SK-N-SH treated with all-trans-retinoic acid at 6 μM for 48 hours (cell line): ENCODE data around the gene PCSK5.

Experiments
- BACH2 ChIP-seq: fragments of 250-450 bp; sonication (Bioruptor Pico); IDR thresholded peaks from 2 replicates; pipeline ENCODE4 v1.9.0; 2021; ENCODE audit warnings: mild to moderate bottlenecking, borderline replicate concordance
- CSRNP3 ChIP-seq: fragments of 250-450 bp; sonication (Bioruptor Pico); IDR thresholded peaks from 2 replicates; pipeline ENCODE4 v1.5.1; 2021; ENCODE audit warnings: mild to moderate bottlenecking, moderate library complexity
- SNAI2 ChIP-seq: fragments of 250-450 bp; sonication (Bioruptor Pico); IDR thresholded peaks from 2 replicates; pipeline ENCODE4 v1.5.0; 2020; ENCODE audit warnings: mild to moderate bottlenecking, moderate library complexity
- TCF4 ChIP-seq: fragments of 250-450 bp; sonication (Bioruptor Pico); IDR thresholded peaks from 2 replicates; pipeline ENCODE4 v1.8.0; 2021; ENCODE audit warnings: mild to moderate bottlenecking, moderate library complexity, borderline replicate concordance
- TOX ChIP-seq: fragments of 250-450 bp; sonication (Bioruptor Pico); IDR thresholded peaks from 2 replicates; pipeline ENCODE4 v1.8.0; 2021; ENCODE audit warnings: mild to moderate bottlenecking, moderate library complexity, borderline replicate concordance
- ZC3H10 ChIP-seq: fragments of 250-450 bp; sonication (Bioruptor Pico); IDR thresholded peaks from 2 replicates; pipeline ENCODE4 v1.5.1; 2021; ENCODE audit warnings: mild to moderate bottlenecking, moderate library complexity
- ZFP3 ChIP-seq: fragments of 250-450 bp; sonication (Bioruptor Pico); IDR thresholded peaks from 2 replicates; pipeline ENCODE4 v1.5.0; 2020; ENCODE audit warnings: mild to moderate bottlenecking, moderate library complexity

DNA sequence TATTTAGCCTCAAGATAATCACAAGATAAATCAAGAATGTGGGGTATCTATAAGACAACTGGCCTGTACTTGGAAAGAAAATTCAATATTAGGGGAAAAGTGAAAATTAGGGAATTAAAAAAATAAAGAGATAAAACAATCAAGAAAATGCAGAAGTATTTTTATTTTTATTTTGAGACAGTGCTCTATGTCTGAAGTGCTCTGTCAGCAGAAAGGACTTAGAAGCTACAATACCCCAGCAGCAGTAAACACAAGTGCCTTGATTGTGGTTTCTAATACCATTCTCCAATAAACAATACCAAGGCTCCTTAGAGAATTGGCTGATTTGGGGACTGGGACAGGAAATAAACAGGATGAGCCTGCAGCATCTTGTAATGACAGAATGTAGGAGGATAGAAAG, 358.8 kb downstream of the PCSK5 start:
- TF ChIP-seq ZFP3 (CRISPR knock-in tag) (no peak), CSRNP3 (CRISPR knock-in tag) (no peak), TCF4 (CRISPR knock-in tag) (no peak), ZC3H10 (CRISPR knock-in tag) (no peak), SNAI2 (no peak), BACH2 (no peak), TOX (CRISPR knock-in tag) (no peak)
